Stimulated activated CD8-positive, alpha-beta memory T cell treated with anti-CD3 and anti-CD28 coated beads, Interleukin-15, amount 100 ng/mL, for 4 hours (primary cell): ENCODE results near the gene WDR38.
"Not testable (repeated sequence)": the region's sequence is repeated elsewhere in the genome, so short reads cannot be mapped to it uniquely, and the experiment has no call there.

Experiments used
- DNase-seq, 2 donors: peaks; one replicate each; pipeline ENCODE4 v3.0.0-alpha.2; 2020; ENCODE audit warnings: low read depth in 2 of 2

Gene WDR38

GRCh38 chr9:124834591-124834990 is 18.7 kb upstream of the WDR38 start:
- DNase-seq: no peak

GRCh38 chr9:124835026-124835557 is 18.2 kb upstream of the WDR38 start:
- no peak for DNase-seq

GRCh38 chr9:124838132-124838531 is 15.1 kb upstream of the WDR38 start:
- not testable (repeated sequence) for DNase-seq

GRCh38 chr9:124838567-124839275 is 14.5 kb upstream of the WDR38 start:
- not testable (repeated sequence) for DNase-seq

GRCh38 chr9:124839612-124840299 is 13.5 kb upstream of the WDR38 start:
- no peak for DNase-seq

GRCh38 chr9:124840300-124840833 is 12.9 kb upstream of the WDR38 start:
- no peak for DNase-seq

- no peak for DNase-seq
Observed at GRCh38 chr9:124841075-124841821, 12.0 kb upstream of the WDR38 start.

- DNase-seq: no peak
Observed at GRCh38 chr9:124843456-124844034, 9.7 kb upstream of the WDR38 start.

- no peak for DNase-seq
Observed at GRCh38 chr9:124844291-124844690, 9.0 kb upstream of the WDR38 start.

GRCh38 chr9:124846467-124846866 is 6.8 kb upstream of the WDR38 start:
- DNase-seq: not testable (repeated sequence)

GRCh38 chr9:124846969-124847368 is 6.3 kb upstream of the WDR38 start:
- DNase-seq: no peak

- DNase-seq: no peak
Observed at GRCh38 chr9:124849801-124850200, 3.5 kb upstream of the WDR38 start.

- no peak for DNase-seq
Observed at GRCh38 chr9:124852121-124852828, 985 bp upstream of the WDR38 start.

GRCh38 chr9:124853605-124854143 is 414 bp downstream of the WDR38 start:
- DNase-seq: no peak

GRCh38 chr9:124854161-124854560 is 901 bp downstream of the WDR38 start:
- DNase-seq: no peak

- no peak for DNase-seq
Observed at GRCh38 chr9:124854822-124855221, 1.6 kb downstream of the WDR38 start.

GRCh38 chr9:124855566-124855943 is 2.3 kb downstream of the WDR38 start:
- DNase-seq: no peak

- no peak for DNase-seq
Observed at GRCh38 chr9:124855944-124856765, 2.9 kb downstream of the WDR38 start.

GRCh38 chr9:124857533-124858162 is 4.4 kb downstream of the WDR38 start:
- DNase-seq: no peak
